ENCODE measurements around the gene KDELR3.

- TF ChIP-seq CTCF (conservative IDR thresholded peaks at IDR 0.05; ENCODE audit: low read length) (peak; percentile 46; the same call in 1 of the 2 replicates), EZH2phosphoT487 (IDR thresholded peaks at IDR 0.05; ENCODE audit: borderline replicate concordance, low read depth, low read length) (no peak)
Observed at GRCh38 chr22:38435010-38435409, 32.9 kb upstream of the KDELR3 start.

All from OCI-LY7 (cell line).